ENCODE data around the gene HAX1.
A peak's percentile ranks its signal among the peaks of the same experiment; 100 is the strongest.
"Not testable (repeated sequence)": the region's sequence is repeated elsewhere in the genome, so short reads cannot be mapped to it uniquely, and the experiment has no call there.

Gene HAX1

DNA sequence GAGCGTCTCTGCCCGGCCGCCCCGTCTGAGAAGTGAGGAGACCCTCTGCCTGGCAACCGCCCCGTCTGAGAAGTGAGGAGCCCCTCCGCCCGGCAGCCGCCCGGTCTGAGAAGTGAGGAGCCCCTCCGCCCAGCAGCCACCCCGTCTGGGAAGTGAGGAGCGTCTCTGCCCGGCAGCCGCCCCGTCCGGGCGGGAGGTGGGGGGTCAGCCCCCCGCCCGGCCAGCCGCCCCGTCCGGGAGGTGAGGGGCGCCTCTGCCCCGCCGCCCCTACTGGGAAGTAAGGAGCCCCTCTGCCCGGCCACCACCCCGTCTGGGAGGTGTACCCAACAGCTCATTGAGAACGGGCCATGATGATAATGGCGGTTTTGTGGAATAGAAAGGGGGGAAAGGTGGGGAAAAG lies 15.2 kb downstream of the HAX1 start:
- not testable (repeated sequence) for DNase-seq

DNA sequence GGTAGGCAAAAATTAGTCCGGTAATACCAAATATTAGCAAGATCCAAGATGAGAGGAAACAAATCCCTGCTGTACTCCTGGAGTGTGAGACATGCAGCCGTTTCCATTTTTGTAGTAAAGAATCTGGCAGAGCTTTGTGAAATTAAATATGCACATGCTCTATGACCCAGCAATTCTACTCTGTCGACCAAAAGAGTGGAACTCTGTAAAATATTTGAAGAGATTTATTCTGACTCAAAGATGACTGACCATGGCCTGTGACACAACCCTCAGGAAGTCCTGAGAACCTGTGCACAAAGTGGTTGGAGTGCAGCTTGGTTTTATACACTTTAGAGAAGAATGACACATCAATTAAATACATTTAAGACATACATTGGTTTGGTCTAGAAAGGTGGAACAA lies 16.2 kb downstream of the HAX1 start:
- no peak for DNase-seq

DNA sequence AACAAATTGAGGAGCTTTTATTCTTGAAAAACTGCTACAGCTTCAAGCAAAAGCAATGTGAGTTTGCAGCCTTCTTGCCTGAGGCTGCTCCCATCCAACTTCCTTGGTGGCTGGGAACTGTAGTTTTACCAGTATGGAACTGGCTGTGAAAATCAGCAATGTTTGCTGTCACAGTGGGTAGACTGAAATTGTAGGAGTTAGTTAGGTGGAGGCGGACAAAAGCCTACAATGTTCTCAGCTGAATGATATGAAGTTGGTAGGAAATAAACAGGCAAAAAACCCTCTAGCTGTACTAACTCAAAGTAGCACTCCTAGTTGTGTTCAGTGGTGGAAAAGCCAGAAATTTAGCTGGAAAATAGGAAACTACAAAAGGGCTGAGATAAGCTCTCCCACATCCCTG lies 18.5 kb downstream of the HAX1 start:
- DNase-seq: no peak

DNA sequence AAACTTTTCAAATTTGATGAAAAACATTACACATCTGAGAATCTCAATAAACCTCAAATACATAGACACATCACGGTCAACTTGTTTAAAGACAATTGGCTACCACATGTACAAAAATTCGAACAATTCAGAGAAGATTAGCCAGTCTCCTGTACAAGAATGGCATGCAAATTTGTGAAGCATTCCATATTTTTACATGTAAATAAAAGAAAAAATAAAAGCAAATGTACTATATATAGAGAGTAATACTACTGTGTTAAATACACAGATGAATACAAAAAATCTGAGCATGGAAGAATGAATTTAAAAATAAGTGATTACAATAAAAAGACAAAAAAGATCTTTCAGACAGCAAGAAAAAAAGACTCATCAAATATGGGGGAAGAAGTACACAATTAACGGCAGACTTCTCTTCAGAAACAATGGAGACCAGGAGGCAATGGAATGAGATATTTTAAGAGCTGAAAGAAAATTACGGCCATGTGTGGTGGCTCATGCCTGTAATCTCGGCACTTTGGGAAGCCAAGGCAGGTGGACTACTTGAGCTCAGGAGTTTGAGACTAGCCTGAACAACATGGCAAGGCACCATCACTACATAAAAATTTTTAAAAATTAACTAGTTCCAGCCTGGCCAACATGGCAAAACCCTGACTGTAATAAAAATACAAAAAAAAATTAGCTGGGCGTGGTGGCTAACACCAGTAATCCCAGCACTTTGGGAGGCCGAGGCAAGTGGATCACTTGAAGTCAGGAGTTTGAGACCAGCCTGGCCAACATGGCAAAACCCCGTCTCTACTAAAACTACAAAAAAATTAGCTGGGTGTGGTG lies 23.2 kb downstream of the HAX1 start:
- DNase-seq: peak; percentile 7

DNA sequence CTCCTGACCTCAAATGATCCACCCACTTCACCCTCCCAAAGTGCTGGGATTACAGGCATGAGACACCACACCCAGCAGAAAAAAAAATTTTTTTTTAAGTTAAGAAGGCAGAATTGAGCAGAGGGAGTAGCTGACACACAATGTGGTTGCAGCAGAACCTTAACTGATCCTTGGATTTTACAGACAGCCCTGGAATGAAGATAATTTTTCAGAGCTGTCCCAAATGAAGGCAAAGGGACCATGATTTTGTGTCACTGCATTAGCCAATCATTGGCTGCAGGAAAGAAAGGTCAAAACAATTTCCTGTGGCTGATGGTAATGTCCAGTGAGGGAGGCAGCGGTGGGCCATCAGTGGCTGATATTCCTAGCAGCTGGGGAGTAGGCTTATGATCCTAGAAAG lies 29.2 kb downstream of the HAX1 start:
- no peak for DNase-seq

DNA sequence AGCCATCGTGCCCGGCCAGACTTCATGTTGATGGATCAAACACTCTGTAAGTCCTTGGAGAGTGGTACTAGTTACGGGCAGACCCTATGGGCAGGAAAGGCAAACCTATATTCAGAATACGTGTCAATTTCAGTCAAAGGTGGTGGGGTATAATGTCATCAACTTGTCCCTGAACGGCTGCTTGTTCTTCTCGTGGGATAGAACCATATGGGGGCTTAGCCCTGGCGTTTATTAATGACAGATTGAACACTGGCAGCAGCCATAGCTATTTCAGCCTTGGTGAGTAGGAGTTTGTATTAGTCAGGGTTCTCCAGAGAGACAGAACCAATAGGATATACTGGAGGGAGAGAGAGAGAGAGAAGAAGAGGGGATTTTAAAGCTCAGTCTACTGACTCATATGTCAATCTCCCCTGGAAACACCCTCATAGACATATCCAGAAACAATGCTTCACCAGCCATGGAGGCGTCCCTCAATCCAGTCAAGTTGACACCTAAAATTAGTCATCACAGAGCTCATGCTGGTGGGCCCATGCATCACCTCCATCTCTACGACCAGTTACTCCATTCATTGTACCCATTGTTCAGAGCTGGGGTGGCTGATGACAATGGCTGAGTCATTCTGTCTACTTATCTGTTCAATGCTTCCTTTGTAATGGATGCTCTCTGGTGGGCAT lies 32.4 kb downstream of the HAX1 start:
- DNase-seq: no peak

DNA sequence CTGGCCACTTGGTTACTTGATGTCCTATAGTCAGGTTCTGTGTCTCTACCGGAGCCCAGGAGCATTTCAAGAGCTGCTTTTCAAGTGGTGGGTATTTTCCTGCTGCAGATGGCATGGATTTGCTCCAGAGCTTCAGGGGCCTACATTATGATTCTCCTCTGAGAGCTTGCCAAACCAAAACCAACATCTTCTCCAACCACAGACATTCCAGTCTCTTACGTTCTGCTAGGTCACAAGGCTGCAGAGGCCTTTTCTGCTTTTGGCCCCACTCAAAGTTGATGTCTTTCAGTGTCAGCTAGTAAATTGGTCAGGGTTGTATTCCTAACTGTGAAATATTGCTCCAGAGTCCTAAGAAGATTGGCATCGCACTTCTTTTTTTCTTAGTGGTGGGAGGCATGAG lies 33.7 kb downstream of the HAX1 start:
- DNase-seq: no peak

DNA sequence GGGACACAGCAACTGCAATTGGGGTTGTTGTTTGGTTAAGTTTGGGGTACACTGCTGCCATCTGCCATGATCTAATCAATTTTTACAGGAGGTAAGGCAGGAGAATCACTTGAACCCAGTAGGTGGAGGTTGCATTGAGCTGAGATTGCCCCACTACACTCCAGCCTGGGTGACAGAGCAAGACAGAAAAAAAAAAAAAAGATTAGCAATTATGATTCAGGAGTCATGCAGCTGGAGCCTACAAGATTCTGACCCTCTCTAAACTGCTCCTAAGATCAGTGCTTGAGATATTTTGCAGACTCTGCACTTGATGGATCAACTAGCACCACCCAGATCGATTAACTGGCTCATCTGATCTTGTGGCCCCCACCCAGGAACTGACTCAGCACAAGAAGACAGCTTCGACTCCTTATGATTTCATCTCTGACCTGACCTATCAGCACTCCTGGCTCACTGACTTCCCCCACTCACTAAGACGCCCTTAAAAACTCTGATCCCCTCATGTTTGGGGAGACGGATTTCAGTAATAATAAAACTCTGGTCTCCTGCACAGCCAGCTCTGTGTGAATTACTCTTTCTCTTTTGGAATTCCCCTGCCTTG lies 35.3 kb downstream of the HAX1 start:
- DNase-seq: not testable (repeated sequence)

DNA sequence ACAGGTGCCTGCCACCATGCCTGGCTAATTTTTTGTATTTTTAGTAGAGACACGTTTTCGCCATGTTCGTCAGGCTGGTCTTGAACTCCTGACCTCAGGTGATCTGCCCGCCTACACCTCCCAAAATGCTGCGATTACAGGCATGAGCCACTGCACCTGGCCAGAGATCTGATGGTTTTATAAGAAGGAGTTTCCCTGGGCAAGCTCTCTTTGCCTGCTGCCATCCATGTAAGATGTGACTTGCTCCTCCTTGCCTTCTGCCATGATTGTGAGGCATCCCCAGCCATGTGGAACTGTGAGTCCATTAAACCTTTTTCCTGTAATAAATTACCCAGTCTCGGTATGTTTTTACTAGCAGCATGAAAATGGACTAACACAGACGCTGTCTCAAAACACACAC lies 36.7 kb downstream of the HAX1 start:
- not testable (repeated sequence) for DNase-seq

DNA sequence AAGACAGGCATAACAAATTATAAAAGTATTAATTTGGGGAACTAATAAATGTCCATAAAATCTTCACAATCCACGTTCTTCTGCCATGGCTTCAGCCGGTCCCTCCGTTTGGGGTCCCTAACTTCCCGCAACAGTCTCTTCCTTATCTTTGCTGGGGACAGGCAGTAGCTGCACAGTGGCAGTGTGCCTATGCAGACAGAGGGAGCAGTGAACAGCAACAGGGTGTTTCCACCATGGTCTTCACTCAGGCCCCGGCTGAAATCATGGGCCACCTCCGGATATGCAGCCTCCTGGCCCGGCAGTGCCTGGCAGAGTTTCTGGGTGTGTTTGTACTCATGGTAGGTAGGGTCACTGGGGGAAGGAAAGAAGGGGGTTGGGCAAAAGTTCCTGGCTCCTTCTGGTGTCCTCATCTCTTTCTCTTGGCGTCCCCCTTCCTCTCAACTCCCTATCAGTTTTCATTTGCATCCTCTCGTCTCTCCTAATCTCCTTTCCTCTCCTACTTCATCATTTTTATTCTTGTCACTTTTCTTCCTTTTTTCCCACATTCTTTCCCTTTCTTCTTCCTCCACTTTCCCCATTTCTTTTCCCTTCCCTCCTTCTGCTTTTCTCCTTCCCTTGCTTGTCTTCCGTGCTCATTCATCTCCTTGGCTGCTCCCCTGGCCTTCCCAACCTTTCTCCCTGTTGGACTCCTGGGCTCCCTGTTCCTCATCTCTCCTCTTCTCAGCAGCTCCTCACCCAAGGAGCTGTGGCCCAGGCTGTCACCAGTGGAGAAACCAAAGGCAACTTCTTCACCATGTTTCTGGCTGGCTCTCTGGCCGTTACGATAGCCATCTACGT lies 40.0 kb downstream of the HAX1 start:
- DNase-seq: not testable (repeated sequence)

DNA sequence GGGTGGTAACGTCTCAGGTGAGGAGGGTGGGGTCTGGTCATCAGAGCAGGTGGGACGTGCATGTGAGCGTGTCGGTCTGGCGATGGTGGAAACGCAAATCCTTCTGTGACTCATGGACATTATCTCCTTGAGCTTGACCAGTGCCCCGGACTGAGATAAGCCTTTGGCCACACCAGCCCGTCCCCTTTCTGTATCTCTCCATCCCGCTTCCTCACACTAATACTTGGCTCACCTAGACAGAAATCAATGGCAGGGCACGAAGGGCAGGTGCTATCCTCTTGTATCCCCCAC lies 40.6 kb downstream of the HAX1 start:
- no peak for DNase-seq

DNA sequence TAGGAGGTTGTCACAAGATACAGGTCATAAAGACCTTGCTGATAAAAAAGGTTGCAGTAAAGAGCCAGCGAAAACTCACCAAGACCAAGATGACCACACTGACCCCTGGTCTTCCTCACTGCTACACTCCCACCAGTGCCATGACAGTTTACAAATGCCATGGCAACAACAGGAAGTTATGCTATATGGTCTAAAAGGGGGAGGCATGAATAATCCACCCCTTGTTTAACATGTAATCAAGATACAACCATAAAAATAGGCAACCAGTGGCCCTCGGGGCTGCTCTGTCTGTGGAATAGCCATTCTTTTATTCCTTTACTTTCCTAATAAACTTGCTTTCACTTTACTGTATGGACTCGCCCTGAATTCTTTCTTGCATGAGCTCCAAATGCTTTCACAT lies 41.8 kb downstream of the HAX1 start:
- DNase-seq: not testable (repeated sequence)

DNA sequence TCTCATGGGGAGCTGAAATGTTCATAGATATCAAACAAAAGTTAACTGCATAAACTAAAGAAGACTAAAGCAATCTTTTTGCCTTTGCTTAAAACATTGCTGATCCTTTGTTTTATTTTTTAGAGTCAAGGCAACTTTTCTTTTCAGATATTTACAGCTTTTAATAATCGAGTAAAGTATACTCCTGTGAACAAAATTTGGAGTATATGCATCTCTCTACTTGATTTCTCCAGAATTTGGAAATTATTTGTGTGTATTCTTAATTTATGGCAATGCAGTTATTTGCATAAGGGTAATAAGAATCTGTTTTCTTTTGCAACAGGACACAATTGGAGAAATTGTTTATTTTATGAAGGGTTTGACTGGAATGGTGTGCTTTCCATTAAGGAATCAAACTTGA lies 44.3 kb downstream of the HAX1 start:
- DNase-seq: no peak

DNA sequence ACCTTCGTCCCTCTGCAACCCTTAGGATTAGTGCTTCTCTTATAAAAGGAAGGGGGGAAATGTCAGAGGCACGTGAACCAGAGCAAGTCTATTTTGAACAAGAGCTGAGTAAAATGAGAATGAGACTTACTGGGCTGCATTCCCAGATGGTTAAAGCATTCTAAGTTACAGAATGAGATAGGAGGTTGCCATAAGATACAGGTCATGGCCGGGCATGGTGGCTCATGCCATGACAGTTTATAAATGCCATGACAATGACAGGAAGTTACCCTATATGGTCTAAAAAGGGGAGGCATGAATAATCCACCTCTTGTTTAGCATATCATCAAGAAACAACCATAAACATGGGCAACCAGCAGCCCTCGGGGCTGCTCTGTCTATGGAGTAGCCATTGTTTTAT lies 46.0 kb downstream of the HAX1 start:
- DNase-seq: no peak

DNA sequence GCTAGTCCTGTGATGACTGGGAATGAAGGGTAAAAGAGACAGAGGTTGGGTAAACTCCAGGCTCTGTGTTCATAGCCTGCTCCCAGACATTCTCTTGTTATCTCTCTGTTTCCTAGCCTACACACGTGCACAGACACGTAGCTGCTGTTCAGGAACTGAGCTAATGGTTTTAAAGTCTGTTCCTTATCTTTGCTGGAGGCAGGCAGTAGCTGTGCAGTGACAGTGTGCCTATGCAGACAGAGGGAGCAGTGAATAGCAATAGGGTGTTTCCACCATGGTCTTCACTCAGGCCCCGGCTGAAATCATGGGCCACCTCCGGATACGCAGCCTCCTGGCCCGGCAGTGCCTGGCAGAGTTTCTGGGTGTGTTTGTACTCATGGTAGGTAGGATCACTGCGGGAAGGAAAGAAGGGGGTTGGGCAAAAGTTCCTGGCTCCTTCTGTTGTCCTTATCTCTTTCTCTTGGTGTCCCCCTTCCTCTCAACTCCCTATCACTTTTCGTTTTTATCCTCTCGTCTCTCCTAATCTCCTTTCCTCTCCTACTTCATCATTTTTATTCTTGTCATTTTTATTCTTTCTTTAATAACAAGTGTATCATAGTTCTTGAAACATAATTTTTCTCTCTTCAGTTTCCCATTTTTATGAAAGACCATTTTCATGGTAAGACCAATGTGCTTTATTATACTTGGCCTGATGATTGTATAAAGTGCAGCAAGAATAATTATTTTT lies 48.6 kb downstream of the HAX1 start, which contains the start of gene AQP10:
Gene AQP10 (plus strand): TSS at position 212 of the 727 bp plus-strand sequence. CDS start 63 bp downstream, at position 275.
- DNase-seq: no peak

DNA sequence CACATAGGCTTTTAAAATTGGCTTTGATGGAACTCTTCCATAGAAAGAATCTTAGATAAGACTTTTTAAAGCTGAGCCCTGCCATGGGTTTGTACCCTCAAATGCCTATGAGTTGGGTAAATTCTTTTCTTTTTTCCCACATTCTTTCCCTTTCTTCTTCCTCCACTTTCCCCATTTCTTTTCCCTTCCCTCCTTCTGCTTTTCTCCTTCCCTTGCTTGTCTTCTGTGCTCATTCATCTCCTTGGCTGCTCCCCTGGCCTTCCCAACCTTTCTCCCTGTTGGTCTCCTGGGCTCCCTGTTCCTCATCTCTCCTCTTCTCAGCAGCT lies 49.1 kb downstream of the HAX1 start:
- not testable (repeated sequence) for DNase-seq

DNA sequence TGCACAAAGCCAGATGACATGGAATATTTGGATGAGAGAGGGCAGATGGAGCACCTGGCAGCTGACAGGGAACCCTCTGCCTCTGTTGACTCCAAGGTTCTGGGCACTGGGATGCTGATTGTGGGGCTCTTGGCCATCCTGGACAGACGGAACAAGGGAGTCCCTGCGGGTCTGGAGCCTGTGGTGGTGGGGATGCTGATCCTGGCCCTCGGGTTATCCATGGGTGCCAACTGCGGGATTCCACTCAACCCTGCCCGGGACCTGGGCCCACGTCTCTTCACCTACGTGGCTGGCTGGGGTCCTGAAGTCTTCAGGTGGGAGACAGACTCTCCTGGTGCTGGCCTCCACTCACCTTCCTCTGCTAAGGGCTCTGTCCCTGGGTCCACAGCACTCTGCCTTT lies 51.1 kb downstream of the HAX1 start:
- DNase-seq: no peak

DNA sequence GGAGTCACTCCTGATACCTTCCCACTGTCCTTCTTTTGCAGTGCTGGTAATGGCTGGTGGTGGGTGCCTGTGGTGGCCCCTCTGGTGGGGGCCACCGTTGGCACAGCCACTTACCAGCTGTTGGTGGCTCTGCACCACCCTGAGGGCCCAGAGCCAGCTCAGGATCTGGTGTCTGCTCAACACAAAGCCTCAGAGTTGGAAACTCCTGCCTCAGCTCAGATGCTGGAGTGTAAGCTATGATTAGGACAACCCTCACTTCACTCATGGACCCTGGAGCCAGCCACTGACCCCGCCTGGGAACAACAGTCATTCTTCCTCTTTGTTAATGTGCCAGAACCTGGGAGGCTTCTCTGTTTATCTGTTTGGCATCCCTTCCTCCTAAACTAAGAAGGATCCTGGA lies 51.8 kb downstream of the HAX1 start:
- DNase-seq: no peak

DNA sequence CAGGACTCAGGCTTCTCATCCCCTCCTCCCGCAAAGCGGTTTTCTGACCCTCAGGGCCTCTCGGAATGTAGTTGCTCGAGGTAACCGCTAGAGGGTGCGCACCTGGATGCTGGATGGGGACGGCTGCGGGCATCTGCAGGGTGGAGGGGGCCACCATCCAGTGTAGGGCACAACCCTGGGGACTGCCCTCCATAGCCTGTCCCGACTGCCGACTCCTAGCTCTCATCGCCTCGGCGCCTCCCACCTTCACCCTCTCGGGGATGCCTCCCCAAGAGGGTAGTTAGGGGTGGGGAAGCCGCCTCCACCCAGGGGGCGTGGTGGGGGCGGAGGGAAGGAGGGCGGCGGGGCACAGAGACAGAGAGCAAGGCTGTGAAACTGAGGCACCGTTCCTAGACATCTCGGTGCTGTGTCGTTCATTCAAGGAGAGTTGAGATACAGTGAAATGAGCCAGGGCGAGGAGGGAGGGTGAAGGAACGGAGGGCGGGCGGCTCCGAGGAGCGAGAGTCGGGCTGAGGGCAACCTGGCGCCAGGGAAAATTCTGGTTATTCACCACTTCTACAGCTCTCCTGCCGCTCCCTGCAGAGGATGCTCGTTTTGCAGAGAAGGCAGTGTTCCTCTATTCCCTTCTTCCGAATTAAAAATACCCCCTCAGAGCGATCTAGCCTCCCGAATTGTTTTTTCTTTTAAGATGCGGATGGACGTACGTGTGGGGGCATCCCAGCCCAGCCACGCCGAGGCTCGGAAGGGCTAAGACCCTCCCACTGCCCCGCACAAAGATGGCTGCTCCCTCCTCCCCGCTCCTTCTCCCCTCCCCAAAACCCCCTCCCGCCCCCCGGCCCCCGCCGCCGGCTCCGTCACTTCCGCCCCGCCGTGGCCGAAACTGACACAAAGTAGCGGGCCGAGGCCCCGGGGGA lies 52.5 kb downstream of the HAX1 start, which contains the start of gene ATP8B2:
Gene ATP8B2 (plus strand): TSS at position 857 of the 914 bp plus-strand sequence. CDS start 2,617 bp downstream, outside the sequence.
- DNase-seq: peak; percentile 75
